HFFc6 (cell line): ENCODE measurements around the gene HES3. TPM values are rescaled to one million over a fixed set of nuclear protein-coding genes. Genes with fewer than 3 reads are reported as not detected.

Experiments used
- DNase-seq: peaks from one replicate; pipeline ENCODE4 v3.0.0-alpha.2; 2018
- H3K27ac Mint-ChIP-seq: 2 replicates; pipeline ENCODE4 v1.8.0; 2020; ENCODE audit warnings: mild to moderate bottlenecking, mixed read lengths
- H3K27me3 Mint-ChIP-seq: 2 replicates; pipeline ENCODE4 v1.8.0; 2021; ENCODE audit warnings: mild to moderate bottlenecking, moderate library complexity, mixed read lengths; ENCODE audit not compliant: insufficient read depth
- H3K36me3 Mint-ChIP-seq: 2 replicates; pipeline ENCODE4 v1.8.0; 2021; ENCODE audit warnings: low read depth, mixed read lengths
- H3K4me1 Mint-ChIP-seq: 2 replicates; pipeline ENCODE4 v1.8.0; 2020; ENCODE audit warnings: low read depth, mixed read lengths
- H3K4me3 Mint-ChIP-seq: 2 replicates; pipeline ENCODE4 v1.8.0; 2020; ENCODE audit warnings: mild to moderate bottlenecking, moderate library complexity, mixed read lengths
- H3K9me3 Mint-ChIP-seq: 2 replicates; pipeline ENCODE4 v1.8.0; 2020; ENCODE audit warnings: mild to moderate bottlenecking, mixed read lengths
- CTCF ChIP-seq: fragments of 200-600 bp; sonication (generic); IDR thresholded peaks from 2 replicates; pipeline ENCODE4 v1.5.0; 2021; ENCODE audit warnings: antibody characterized with exemption, mild to moderate bottlenecking
- total RNA-seq, 6 experiments: library from RNA; stranded (reverse); fragmentation: NEBNext Ultra II Directional; extraction: Animal tissue kit (Norgen Biotek cat#: 25700); gene quantifications; 2 replicates in 1 of 6; 3 replicates in 5 of 6; pipeline ENCODE4 v1.2.3, GENCODE V29; 2021

HES3 gene
- total RNA-seq, 6 experiments from 2014 or later = not detected

GRCh38 chr1:6263716-6264115, 19.7 kb downstream of the HES3 start:
- no peak for TF ChIP-seq CTCF
- Mint-ChIP-seq H3K27me3 (peaks cover 2% of the 10 kb centered on the region), H3K9me3 (no peaks in the 10 kb centered on the region), H3K36me3 (no peaks in the 10 kb centered on the region), H3K27ac (no peak overlapping the region), H3K4me3 (no peak overlapping the region), H3K4me1 (peaks cover 14% of the 10 kb centered on the region)
- no peak for DNase-seq

- no peak for TF ChIP-seq CTCF
- H3K27me3 Mint-ChIP-seq = peaks cover 2% of the 10 kb centered on the region; the same call in 1 of the 2 replicates
- no peak overlapping the region for H3K27ac Mint-ChIP-seq
- DNase-seq = no peak
- H3K9me3 Mint-ChIP-seq = no peaks in the 10 kb centered on the region
- no peaks in the 10 kb centered on the region for H3K36me3 Mint-ChIP-seq
- H3K4me1 Mint-ChIP-seq = peaks cover 14% of the 10 kb centered on the region
- H3K4me3 Mint-ChIP-seq = no peak overlapping the region
These were observed 21.2 kb downstream of the HES3 start for GRCh38 chr1:6265151-6265550.

DNA sequence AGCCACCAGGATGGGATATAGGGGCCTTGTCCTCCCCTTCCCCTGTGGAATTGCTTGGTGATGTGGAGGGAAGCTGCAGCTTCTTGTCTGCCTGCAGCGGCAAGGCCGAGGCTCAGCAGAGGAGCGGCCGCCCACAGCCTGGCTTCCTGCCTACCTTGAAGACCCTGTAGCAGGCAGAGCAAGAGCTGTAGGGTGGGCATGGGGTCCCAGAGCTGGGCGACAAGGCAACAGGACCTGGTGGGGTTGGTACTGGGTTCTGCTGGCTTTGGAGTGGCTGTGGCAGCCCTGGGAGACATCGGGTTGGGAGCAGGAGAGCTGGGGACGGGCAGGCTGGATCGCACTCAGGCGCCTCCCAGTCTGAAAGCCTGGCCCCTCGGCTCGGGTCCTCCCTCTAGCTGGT, 22.7 kb downstream of the HES3 start:
- no peak for TF ChIP-seq CTCF
- Mint-ChIP-seq H3K36me3 (no peaks in the 10 kb centered on the region), H3K9me3 (no peaks in the 10 kb centered on the region), H3K4me1 (peaks cover 21% of the 10 kb centered on the region), H3K4me3 (no peak overlapping the region), H3K27ac (no peak overlapping the region), H3K27me3 (peaks cover 2% of the 10 kb centered on the region; the same call in 1 of the 2 replicates)
- no peak for DNase-seq

DNA sequence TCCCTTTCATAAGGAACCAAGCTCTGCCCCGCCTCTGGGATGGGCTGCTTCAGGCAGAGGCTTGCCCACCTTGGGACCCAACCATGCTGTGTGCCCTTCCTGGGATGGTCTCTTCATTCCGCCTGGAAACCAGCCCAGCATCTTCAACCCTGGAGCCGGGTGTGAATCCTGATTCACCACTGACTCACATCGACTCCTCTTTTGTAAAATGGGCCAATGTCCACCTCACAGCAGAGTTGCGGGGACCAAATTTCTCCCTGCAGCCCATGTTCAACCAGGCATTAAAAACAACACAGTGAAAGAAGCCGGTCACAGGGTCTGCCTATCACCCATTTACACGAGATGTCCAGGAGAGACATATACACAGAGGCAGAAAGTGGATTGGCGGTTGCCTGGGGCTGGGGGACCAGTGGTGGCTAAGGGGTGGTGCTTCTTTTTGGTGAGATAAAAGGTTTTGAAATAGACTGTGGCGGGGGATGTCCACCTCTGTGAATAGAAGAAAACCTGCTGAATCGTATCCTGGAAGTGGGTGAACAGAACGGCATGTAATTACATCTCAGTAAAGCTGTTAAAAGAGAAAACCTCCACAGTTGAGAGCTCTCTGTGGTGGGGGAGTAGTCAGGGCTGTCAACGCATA, 23.8 kb downstream of the HES3 start:
- Mint-ChIP-seq H3K27ac (peak overlapping the region; percentile 11; the same call in 1 of the 2 replicates), H3K4me1 (peaks cover 30% of the 10 kb centered on the region), H3K4me3 (no peak overlapping the region), H3K36me3 (no peaks in the 10 kb centered on the region), H3K27me3 (no peaks in the 10 kb centered on the region; the same call in 1 of the 2 replicates), H3K9me3 (no peaks in the 10 kb centered on the region)
- no peak for TF ChIP-seq CTCF
- DNase-seq = peak; percentile 42

DNA sequence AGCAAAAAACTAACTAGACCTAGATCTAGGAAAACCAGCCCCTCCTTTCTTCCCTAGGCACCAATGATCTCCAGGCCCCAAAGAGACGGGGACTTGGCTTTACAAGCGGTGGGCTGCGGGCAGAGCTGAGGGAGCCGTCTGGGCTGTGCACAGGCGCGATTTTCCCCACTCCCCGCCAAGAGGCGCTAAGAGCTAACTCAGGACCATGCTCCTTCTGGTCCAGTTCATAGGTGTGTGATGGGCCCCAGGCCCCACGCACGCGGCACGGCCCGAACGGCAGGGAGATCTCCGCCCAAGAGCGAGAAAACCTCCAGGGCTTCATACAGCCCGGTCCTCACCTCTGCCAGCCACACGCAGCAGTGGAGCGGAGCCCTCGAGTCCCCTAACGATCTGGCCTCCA, 24.4 kb downstream of the HES3 start:
- H3K36me3 Mint-ChIP-seq = no peaks in the 10 kb centered on the region
- peaks cover 36% of the 10 kb centered on the region for H3K4me1 Mint-ChIP-seq
- no peak overlapping the region for H3K4me3 Mint-ChIP-seq
- no peak overlapping the region for H3K27ac Mint-ChIP-seq
- no peak for DNase-seq
- H3K9me3 Mint-ChIP-seq = no peaks in the 10 kb centered on the region
- TF ChIP-seq CTCF = no peak
- H3K27me3 Mint-ChIP-seq = no peaks in the 10 kb centered on the region; the same call in none of the 2 replicates
